NB4 (cell line): ENCODE results near the gene HOTAIR.

Experiments
- DNase-seq: peaks from one replicate; pipeline ENCODE4 v3.0.0; 2010; ENCODE audit warnings: low read depth
- H3K4me3 ChIP-seq: one replicate; pipeline ENCODE4 v1.5.1; 2011; ENCODE audit warnings: mild to moderate bottlenecking, low read depth, low read length, moderate library complexity
- CTCF ChIP-seq: IDR thresholded peaks from one replicate; pipeline ENCODE4 v1.5.1; 2012; ENCODE audit warnings: low read depth, low read length
- MYC ChIP-seq: IDR thresholded peaks from 2 replicates; pipeline ENCODE4 v1.6.1; 2011; ENCODE audit warnings: low read depth, low read length
- POLR2A ChIP-seq: IDR thresholded peaks from 2 replicates; pipeline ENCODE4 v1.6.1; 2011; ENCODE audit warnings: mild to moderate bottlenecking; ENCODE audit not compliant: insufficient read length; ENCODE audit errors: extremely low read depth
- TF ChIP-seq, protein P1 (sequence below): IDR thresholded peaks from 2 replicates; pipeline ENCODE4 v1.6.1; 2011; ENCODE audit warnings: low read depth, low read length

Gene HOTAIR

DNA sequence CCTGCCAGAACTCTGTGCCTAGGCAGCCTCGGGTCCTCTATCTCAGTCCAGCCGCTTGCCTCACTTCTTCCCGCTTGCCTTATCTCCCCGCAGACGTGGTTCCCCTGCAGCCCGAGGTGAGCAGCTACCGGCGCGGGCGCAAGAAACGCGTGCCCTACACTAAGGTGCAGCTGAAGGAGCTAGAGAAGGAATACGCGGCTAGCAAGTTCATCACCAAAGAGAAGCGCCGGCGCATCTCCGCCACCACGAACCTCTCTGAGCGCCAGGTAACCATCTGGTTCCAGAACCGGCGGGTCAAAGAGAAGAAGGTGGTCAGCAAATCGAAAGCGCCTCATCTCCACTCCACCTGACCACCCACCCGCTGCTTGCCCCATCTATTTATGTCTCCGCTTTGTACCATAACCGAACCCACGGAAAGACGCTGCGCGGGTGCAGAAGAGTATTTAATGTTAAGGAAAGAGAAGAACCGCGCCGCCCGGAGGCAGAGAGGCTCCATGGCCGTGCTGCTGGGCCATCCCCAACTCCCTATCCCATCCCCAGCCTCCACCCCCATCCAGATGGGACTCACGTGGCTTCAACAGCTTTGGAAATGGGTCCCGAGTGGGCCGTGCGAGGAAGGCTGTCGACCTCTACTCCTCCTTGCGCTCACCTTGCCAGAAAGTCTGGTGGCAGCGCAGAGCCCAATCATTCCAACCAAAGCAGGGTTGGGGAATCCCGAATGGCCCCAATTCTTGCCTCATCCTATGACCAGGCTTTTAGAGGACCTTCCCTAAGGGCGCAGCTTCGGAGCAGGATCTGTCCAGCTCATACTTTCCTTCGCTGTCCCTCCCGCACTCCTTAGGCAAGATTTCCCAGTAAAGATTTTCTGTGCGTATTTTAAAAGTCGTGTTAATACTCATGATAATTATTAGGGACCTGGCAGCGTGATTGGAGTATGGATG is 29.6 kb downstream of the HOTAIR start:
- DNase-seq = no peak
- TF ChIP-seq MYC (no peak), CTCF (no peak), POLR2A (no peak)
- TF ChIP-seq, protein P1, sequence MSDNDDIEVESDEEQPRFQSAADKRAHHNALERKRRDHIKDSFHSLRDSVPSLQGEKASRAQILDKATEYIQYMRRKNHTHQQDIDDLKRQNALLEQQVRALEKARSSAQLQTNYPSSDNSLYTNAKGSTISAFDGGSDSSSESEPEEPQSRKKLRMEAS = no peak
- H3K4me3 ChIP-seq = no peak overlapping the region

- no peak for TF ChIP-seq POLR2A
- no peak for TF ChIP-seq CTCF
- no peak for TF ChIP-seq MYC
- TF ChIP-seq, protein P1 = no peak
- H3K4me3 ChIP-seq = no peak overlapping the region
- no peak for DNase-seq
Measured at GRCh38 chr12:53944209-53944608, 30.5 kb downstream of the HOTAIR start.

DNA sequence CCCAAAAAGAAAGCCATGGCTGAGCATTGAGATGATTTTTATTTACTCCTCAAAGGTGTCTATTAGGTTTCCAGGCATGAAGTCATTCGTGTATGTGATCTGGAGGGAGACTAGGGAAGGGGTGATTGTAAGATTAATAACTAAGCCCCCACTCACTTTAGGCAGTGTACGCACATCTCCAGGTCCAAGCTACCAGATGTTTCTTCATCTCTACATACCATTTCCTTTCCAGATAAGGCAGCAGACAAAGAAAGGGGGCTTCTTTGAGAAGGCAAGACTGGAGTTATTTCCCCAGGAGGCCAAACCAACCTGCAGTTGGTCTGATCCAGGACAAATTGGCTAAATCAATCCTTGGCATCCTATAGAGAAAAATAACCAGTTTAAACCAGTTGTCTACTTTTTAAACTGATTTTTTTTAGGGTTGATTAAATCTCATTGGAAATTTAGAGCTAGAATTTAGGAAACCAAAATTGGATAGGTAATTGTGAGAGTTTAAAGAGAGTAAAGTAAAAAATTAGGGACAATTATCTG is 32.2 kb downstream of the HOTAIR start:
- H3K4me3 ChIP-seq = no peak overlapping the region
- TF ChIP-seq CTCF = no peak
- TF ChIP-seq MYC = no peak
- no peak for TF ChIP-seq POLR2A
- TF ChIP-seq, protein P1 = no peak
- no peak for DNase-seq

- TF ChIP-seq POLR2A (no peak), MYC (no peak), CTCF (no peak)
- TF ChIP-seq, protein P1 = no peak
- no peak overlapping the region for H3K4me3 ChIP-seq
Measured at GRCh38 chr12:53941750-53942149, 33.0 kb downstream of the HOTAIR start.

GRCh38 chr12:53941187-53941586 is 33.6 kb downstream of the HOTAIR start:
- H3K4me3 ChIP-seq = no peak overlapping the region
- TF ChIP-seq, protein P1 = no peak
- TF ChIP-seq CTCF (no peak), POLR2A (no peak), MYC (no peak)
- no peak for DNase-seq

More at GRCh38 chr12:53941750-53942149, 33.0 kb downstream of the HOTAIR start:
- DNase-seq = no peak
